Stomach (tissue), 4 donors: ENCODE data around the gene OR4K5.
"Not testable (repeated sequence)": the region's sequence is repeated elsewhere in the genome, so short reads cannot be mapped to it uniquely, and the experiment has no call there.

Source experiments
- CTCF ChIP-seq, 7 experiments: fragments of 450-650 bp in 4 of 7; fragments of 200-600 bp in 3 of 7; sonication (generic) in 3 of 7; IDR thresholded peaks; one replicate each; pipeline ENCODE4 v1.5.1; 2016 to 2019; ENCODE audit warnings: antibody characterized with exemption in 7 of 7, control low read depth in 2 of 7, mild to moderate bottlenecking in 1 of 7
- EP300 ChIP-seq: sonication (generic); formaldehyde crosslinking; IDR thresholded peaks from one replicate; pipeline ENCODE4 v1.6.1; 2017; ENCODE audit warnings: antibody characterized with exemption
- POLR2A ChIP-seq, 4 donors: fragments of 450-650 bp; IDR thresholded peaks; one replicate each; pipeline ENCODE4 v1.6.1; 2016; ENCODE audit warnings: antibody characterized with exemption in 4 of 4, control low read depth in 2 of 4, mild to moderate bottlenecking in 1 of 4, moderate library complexity in 1 of 4
- POLR2AphosphoS5 ChIP-seq, 3 donors: sonication (generic); formaldehyde crosslinking; IDR thresholded peaks; one replicate each; pipeline ENCODE4 v1.6.1; 2016; ENCODE audit warnings: antibody characterized with exemption in 3 of 3

- not testable (repeated sequence) for TF ChIP-seq CTCF (IDR thresholded peaks at IDR 0.05); POLR2AphosphoS5 (IDR thresholded peaks at IDR 0.05); POLR2A (IDR thresholded peaks at IDR 0.05); EP300
Observed at GRCh38 chr14:19969735-19970134, 49.3 kb downstream of the OR4K5 start.
